Stimulated activated CD8-positive, alpha-beta memory T cell treated with anti-CD3 and anti-CD28 coated beads, Interleukin-15, amount 100 ng/mL, for 1 hour (primary cell): ENCODE measurements around the gene VDAC1.

Source experiments
- DNase-seq: peaks from one replicate; pipeline ENCODE4 v3.0.0-alpha.2; 2020; ENCODE audit warnings: low read depth

The VDAC1 gene

GRCh38 chr5:134024811-134025210 lies 20.0 kb upstream of the VDAC1 start:
- DNase-seq = no peak

GRCh38 chr5:134022333-134022732 lies 17.6 kb upstream of the VDAC1 start:
- no peak for DNase-seq

DNA sequence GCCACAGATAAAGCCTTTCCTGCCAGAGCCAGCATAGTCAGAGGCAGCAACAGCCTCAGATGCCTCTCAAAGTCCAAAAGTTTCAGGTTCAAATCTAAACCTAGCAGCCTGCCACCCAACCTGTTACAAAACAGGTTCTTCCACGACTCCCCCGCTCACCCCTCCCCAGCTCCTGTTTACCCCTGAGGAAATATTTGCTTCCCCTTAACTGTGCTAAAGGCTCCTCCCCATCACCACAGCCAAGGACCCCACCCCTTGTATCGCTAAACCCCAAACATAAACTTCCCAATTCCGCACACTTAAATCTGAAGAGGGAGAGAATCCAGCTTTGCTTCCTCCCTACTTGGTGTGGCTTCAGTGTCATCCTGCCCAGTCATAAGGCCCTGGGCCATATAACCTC lies 15.4 kb upstream of the VDAC1 start:
- no peak for DNase-seq

DNA sequence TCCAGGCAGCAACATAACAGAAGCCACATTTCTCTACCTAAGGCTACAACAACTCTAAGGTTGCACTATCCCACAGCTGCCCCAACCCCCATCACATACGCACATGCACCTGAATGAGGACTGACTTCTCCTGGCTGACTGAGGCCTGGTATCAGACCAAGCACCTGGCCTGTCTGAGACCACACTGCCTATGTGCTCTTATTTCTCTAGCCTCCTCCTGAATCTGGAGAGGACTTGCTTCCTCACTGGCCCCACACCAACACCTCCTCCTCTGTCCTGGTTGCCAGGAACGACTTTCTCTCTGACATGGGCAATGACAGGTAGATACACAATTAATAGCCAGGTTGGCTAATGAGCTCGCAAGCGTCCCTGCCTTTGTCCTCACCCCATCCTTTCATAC lies 14.9 kb upstream of the VDAC1 start:
- no peak for DNase-seq

DNA sequence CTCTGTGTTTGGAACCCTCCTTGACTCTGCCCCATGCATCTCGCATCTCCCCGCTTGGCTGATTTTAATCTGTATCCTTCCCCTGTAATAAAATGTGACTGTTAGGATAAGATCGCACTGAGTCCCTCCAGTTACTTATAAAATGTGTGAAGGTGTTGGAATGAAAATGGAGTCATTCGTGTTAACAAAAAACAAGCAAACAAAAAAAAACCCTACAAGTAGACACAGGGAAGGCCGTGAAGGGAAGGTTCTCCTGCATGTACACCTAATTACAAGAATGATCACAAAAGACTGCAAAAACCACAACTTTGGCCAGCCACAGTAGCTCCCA lies 14.2 kb upstream of the VDAC1 start:
- no peak for DNase-seq

DNA sequence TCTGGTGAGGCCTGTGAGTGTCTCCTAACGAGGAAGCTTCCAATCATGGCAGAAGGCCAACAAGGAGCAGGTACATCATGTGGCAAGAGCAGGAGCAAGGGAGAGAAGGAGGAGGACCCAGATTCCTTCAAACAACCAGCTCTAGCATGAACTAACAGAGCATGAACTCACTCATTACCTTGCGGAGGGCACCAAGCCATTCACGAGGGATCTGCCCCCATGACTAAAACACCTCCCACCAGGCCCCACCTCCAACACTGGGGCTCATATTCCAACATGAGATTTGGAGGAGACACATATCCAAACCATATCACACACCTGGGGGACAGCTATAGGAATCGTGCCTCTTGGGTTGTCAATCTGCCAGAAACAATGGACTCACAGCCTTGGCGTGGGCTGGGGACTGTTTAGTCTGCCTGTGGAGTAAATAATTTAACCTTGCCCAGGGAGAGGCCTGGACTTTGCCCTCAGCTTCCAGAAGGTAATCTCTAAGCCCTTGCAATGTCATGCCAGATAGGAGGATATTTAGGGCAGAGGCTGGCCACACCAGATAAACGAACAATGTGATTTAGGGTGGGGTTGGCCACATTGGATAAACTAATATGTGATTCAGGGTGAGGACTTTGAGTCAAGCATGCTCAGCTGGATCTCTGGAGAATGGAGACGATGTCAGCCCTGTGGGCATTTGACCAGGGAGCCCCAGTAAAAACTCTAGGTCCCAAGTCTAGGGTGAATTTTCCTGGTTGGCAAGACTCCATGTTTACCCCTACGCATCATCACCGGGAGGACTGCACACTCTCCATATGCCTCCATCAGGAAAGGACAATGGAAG lies 13.6 kb upstream of the VDAC1 start:
- no peak for DNase-seq

- DNase-seq = no peak
These were observed 3.5 kb upstream of the VDAC1 start for GRCh38 chr5:134008266-134008749.

GRCh38 chr5:134007581-134008265 lies 2.9 kb upstream of the VDAC1 start:
- no peak for DNase-seq

- DNase-seq = no peak
These were observed 1.3 kb upstream of the VDAC1 start for GRCh38 chr5:134006115-134006514.

- DNase-seq = no peak
These were observed 764 bp upstream of the VDAC1 start for GRCh38 chr5:134005417-134006061.

GRCh38 chr5:134003817-134004625 lies 754 bp downstream of the VDAC1 start:
- no peak for DNase-seq

- no peak for DNase-seq
These were observed 1.5 kb downstream of the VDAC1 start for GRCh38 chr5:134003064-134003816.

GRCh38 chr5:134001938-134002731 lies 2.6 kb downstream of the VDAC1 start:
- DNase-seq = no peak

DNA sequence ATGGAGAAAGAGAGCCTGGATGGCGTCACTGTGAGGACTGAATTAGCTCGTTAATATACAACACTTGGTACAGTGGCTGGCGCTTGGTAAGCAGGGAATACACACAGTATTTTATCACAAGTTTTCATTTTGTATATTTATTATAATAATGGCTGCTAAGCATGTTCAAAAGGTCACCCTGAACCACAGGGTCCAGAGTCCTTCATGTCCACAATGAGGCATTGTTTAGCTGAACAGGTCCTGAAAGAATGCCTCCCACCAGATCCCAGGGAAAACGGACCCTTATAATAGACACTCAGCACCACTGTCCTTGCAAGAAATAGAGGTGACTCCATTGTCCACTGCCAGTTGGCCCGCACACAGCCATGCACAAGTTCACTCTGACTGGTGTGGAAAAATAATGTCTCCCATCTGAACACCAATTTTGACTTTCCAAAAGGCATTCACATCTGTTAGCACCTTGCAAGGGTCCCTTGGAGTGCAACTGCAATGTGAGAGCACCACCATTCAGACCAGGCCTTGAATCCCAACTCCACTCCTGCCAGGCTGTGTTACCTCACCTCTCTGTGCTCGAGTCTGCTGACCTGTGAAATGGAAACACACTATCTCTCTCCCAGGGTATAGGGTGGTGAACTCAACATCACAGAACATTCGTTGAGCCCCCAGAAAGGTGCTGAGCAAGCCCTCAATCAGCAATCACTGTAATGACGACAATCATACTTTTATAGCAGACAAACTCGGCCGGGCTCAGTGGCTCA lies 3.9 kb downstream of the VDAC1 start:
- DNase-seq = no peak

DNA sequence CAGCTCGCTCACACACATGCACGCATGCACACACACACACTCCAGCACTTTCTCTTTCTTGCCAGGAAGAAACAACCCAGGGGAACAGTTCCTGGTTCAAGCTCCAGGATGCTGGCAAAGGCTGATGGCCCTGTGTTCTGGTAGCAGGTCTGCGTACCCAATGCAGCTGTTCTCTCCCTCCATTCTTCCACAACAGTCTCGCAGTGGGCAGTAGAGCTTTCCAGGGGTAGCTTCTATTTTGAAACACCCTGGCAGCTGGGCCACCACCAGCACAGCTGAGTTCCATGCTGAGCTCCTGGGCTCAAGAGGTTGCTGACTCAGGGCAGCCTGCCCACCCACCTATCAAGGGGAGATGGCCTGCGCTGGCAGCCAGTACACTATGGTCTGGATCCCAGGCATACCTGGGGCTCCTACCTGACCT lies 4.7 kb downstream of the VDAC1 start:
- DNase-seq = no peak

DNA sequence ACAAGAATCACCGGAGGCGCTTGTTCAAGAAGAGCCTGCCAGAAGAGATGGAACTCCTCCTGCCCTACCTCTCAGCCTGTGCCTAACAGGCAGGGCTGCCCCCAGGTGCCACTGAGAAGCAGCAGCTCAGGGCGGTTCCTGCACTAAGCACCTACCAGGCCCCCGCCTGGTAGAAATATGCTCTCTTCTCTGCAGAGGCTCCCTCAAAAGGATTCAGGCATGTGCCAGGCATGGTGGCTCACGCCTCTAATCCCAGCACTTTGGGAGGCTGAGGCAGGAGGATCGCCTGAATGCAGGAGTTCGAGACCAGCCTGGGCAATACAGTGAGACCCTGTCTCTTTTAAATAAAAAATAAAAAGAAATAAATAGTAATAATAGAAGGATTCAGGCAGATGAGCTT lies 6.0 kb downstream of the VDAC1 start:
- no peak for DNase-seq

DNA sequence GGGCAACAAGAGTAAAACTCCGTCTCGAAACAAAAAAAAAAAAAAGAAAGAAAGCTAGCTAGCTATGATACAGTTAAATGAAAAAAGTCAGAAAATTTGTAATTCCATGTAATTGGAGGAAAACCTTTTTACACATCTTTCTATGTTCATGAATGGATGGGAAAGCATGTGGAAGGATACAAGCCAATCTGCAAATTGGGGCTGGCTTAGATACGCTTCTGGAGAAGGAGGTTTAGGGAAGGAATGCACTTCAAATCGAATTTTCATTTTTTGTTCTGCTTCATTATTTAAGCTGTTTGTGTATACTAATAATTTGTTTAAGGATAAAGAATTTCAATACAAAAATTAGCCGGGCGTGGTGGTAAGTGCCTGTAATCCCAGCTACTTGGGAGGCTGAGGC lies 6.7 kb downstream of the VDAC1 start:
- no peak for DNase-seq

- no peak for DNase-seq
These were observed 8.0 kb downstream of the VDAC1 start for GRCh38 chr5:133996683-133997252.

DNA sequence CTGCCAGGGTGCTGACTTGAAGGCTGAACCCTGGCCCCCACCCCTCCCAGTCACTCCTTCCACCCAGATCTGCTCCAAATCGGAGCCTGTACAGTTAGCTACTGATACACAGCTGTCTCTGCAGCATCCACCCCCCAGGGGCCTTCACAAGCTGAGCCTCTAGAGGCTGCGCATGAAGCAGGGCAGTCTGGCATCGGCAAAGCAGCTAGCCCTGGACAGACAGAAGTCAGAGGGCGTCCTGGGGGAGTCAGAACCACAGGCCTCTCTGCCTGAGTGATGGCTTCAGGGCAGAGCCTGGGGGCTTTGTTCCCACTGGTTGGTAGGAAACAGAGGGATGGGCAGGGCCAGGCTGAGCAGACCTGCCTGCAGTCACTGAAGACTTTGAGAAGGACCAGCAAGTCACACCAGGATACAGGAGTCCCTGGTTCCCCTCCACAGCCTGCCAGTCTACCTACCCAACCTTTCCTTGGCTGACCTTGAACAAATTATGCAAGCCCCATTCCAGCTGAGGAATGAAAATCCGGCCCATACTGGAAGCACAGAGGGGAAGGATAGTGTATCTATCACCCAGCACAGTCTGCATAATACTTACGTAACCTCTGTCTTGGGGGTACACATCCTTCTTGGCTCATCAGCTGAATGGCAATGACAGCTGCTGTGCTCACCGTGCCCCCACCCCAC lies 8.8 kb downstream of the VDAC1 start:
- DNase-seq = no peak
